NCI-H446 (cell line): ENCODE results near the gene EPHX1.
A peak's percentile ranks its signal among the peaks of the same experiment; 100 is the strongest.
"Not testable (repeated sequence)": the region's sequence is repeated elsewhere in the genome, so short reads cannot be mapped to it uniquely, and the experiment has no call there.

ENCODE experiments used
- DNase-seq, 2 experiments: peaks; one replicate each; lab custom pipeline; 2025; lab: John Stamatoyannopoulos, UW

Gene EPHX1

GRCh38 chr1:225816643-225817538 lies 7.0 kb downstream of the EPHX1 start:
- DNase-seq = peak; percentile 61 to 68

DNA sequence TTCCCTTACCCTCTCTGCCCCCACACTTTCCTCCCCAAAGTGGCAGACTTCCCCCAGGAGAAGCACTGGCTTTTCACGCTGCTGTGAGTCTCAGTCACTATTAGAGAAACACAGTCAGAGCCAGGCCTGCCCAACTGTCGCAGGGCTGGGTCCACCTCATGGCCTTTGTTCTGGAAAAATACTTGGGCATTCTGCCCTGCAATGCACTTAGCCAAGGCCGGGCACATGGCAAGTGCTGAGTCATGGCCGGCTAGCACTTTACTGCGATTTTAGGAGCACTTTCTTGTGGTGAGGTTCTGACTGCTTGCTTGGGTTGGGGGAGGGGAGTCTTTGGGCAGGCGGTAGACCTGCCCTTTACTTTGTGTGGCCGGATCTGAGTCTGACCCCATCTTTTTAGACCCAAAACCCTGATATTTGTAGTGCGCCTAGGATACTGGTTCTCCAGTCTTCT lies 7.7 kb downstream of the EPHX1 start:
- peak; percentile 88 to 94 for DNase-seq

- DNase-seq = no peak
Observed at GRCh38 chr1:225818229-225818628, 8.3 kb downstream of the EPHX1 start.

DNA sequence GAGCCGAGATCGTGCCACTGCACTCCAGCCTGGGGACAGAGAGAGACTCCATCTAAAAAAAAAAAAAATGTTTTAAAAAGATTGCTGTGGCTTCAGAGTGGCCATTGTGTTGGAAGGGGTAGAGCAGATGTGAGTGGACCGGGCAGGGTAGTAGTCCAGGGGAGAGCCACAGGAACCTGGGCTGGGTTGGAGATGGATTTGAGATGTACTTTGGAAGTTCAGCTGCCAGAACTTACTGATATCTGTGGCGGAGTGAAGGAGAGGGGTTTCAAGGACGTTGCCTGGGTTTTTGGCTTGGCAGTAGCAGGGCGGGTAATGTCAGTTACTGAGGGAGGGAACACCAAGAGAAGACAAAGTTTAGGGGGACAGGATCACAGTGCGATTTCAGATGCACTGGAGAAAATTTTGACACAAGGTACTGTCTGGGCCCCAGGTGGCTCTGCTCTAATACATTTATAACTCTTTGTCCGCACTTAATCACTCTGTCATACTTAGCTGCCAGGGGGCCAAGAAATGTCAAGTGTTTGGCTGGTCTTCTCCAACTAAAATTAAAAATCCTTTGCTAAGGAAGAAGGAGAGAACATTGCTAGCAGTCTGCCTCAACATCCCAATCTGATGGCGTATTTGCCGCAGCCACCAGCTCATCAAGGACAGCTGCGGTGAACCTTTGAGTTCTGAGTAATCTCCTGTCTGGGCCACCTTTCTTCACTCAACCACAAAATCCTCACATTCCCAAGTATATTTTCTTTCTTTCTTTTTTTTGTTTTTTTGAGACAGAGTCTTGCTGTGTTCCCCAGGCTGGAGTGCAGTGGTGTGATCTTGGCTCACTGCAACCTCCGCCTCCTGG lies 9.6 kb downstream of the EPHX1 start:
- DNase-seq = no peak

DNA sequence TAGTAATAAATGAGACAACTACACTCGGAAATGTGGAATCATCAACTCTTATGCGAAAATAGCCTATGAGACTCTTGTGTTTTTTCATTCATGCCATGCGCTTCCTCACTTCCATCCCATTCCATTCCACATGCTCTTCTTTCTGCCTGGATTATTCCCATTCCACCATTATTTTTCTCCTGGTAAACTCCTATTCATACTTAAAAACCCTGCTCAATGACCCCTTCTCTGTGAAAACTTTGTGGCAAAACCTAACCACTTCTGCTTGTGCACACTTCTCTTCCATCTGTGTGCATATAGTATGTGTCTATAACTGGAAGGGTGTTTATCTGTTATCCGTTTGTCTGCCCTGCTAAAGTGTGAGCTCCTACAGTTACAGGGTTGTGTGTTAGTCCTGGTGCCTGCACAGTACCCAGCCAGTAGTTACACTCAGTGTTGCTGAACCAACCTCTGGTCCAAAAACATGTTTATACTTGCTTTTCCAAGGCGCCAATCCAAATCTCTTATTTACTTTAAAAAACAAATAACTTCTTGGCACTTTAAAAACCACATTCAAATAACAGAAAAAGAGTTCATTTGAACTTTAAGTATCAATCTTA lies 10.7 kb downstream of the EPHX1 start:
- peak in 1 of 2 experiments; percentile 5 for DNase-seq

GRCh38 chr1:225822655-225823403 lies 12.9 kb downstream of the EPHX1 start:
- no peak for DNase-seq

- DNase-seq = no peak
Observed at GRCh38 chr1:225823811-225824261, 13.9 kb downstream of the EPHX1 start.

DNA sequence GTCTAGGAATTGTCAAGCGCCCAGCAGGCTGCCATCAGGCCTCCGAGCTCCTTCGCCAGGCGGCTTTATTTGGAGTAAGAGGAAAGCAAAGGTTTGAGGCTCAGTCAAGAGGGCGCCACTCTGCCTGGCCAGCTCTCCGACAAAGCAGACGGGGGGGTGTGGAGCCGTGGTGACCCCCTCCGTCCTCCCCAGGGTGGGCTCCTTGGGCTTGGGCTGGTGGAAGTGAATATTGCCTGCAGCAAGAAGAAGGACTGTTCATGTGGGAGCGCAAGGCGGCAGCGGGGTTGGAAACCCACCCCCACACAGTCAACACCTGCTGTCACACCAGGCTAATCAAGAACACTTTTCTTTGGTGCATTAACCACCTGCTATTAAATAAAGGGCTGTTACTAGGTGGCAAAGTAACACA lies 14.6 kb downstream of the EPHX1 start:
- no peak for DNase-seq

DNA sequence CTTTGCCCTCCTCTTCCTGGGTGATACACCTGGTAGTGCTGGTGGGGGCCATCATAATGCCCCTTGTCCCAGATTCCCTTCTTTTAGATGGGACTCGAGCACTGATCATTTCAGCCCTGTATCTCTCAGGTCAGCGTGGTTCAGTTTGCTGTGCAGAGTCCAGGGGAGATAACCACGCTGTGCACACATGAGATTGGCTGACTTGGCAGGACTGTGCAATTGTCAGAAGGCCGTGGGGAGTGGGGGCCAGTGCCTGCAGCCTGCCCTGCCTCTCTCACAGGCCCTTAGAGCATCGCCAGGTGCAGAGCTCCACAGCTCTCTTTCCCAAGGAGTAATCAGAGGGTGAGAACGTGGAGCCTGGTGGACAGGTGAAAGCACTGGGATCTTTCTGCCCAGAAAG lies 15.2 kb downstream of the EPHX1 start:
- no peak for DNase-seq

- no peak for DNase-seq
Observed at GRCh38 chr1:225825607-225826007, 15.7 kb downstream of the EPHX1 start.

DNA sequence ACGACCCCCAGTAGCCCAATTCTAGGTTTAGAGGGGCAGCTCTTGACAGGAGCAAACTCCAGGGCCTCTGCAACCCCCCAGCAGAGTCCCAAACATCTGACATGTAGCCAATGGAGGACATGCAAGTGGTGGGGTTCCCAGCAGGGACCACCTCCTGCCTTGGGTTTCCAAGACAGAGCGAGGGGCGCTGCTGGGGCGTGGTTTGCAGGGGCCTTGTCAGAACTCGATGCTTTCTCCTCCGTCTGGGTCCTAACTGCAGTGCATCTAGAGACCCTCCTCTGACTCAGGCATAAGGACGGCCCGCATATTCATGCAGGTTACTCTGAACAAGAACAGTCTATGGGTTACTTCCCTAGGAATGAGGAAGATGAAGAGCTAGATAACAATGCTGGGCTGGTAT lies 17.2 kb downstream of the EPHX1 start:
- no peak for DNase-seq

DNA sequence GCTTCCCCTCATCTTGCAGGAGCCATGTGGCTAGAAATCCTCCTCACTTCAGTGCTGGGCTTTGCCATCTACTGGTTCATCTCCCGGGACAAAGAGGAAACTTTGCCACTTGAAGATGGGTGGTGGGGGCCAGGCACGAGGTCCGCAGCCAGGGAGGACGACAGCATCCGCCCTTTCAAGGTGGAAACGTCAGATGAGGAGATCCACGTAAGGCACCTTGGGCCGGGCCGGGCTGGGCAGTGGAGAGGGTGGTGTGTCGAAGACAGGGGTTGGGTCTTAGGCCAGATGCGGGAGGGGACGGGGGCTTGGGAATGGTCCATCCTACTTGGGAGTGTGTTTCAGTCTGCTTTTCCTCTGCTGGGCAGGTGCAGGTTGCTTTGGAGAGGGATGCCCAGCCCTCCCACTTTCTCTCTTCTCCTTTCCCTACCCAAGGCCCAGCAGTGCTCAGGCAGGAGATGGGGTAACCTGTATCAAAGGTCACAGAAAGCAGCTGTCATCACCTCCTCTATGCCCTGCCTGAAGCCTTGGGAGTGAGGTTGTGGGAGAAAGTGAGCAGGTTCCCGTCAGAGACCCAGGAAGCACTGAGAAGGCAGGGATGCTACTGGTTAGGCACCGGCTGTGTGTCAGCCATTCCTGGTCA lies 18.9 kb downstream of the EPHX1 start:
- DNase-seq = no peak

DNA sequence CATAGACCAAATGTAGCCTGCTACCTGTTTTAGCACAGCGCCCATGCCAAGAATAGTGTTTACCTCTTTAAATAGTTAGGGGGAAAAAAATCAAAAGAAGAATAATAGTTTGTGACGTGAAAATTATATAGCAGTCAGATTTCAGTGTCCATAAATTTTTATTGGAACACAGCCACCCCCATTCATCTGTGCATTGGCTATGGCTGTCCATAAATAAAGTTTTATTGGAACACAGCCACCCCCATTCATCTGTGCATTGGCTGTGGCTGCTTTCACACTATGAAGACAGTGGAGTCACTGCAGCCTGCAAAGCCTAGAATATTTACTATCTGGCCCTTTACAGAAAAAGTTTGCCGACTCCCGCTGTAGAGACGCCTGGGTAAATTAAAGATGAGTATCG lies 20.9 kb downstream of the EPHX1 start:
- peak; percentile 11 to 73 for DNase-seq

- peak; percentile 97 to 99 for DNase-seq
Observed at GRCh38 chr1:225834417-225835329, 24.7 kb downstream of the EPHX1 start.

- DNase-seq = peak; percentile 80 to 90
Observed at GRCh38 chr1:225835856-225836255, 25.9 kb downstream of the EPHX1 start.

DNA sequence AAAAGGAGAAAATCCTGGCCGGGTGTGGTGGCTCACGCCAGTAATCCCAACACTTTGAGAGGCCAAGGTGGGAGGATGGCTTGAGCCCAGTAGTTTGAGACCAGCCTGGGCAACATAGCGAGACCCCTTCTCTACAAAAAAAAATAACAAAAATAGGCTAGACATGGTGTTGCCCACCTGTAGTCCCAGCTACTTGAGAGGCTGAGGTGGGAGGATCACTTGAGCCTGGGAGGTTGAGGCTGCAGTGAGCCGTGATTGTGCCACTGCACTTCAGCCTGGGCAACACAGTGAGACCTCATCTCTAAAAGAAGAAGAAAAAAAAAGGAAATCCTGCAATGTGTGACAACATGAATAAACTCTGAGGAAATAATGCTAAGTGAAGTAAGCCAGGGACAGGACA lies 26.4 kb downstream of the EPHX1 start:
- not testable (repeated sequence) for DNase-seq

- no peak for DNase-seq
Observed at GRCh38 chr1:225838793-225839192, 28.9 kb downstream of the EPHX1 start.

DNA sequence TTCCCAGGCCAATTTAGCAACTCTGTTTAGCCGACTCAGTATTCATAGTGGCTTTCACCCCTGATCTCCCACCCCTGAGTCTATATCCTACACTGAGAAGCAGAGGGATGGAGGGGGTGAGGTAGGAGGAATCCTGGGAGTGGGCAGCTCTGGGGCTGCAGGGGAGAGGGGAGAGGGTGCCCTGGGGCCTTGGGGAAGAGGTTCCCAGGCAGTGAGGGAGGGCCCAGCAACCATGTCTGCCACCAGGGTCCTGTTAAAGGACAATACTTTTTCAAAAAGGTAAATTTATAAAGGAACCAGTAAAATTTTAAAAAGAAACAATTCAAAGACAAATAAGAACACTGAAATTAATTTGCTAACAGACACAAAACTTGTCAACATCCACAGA lies 30.3 kb downstream of the EPHX1 start:
- DNase-seq = no peak

DNA sequence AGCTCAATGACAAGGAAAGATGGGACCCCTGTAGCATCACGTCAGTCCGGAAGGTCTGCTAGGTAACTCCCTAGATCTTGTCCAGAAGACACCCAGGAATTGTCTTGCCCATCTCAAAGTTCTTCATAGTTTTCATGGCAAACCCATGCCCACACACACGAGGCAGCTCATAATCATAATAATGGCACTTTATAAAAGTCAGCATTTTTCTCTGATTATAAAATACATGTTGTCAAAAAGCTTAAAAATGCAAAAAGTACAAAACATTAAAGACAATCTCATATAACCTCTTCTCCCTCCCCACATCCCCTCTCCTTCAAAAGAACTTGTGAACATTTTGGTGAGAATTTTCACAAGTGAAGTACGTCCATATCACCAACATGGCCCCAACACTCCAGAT lies 30.8 kb downstream of the EPHX1 start:
- DNase-seq = no peak

GRCh38 chr1:225842074-225842473 lies 32.1 kb downstream of the EPHX1 start:
- no peak for DNase-seq
